ENCODE data around the gene ARFGAP3.
A peak's percentile ranks its signal among the peaks of the same experiment; 100 is the strongest.

Gene ARFGAP3

DNA sequence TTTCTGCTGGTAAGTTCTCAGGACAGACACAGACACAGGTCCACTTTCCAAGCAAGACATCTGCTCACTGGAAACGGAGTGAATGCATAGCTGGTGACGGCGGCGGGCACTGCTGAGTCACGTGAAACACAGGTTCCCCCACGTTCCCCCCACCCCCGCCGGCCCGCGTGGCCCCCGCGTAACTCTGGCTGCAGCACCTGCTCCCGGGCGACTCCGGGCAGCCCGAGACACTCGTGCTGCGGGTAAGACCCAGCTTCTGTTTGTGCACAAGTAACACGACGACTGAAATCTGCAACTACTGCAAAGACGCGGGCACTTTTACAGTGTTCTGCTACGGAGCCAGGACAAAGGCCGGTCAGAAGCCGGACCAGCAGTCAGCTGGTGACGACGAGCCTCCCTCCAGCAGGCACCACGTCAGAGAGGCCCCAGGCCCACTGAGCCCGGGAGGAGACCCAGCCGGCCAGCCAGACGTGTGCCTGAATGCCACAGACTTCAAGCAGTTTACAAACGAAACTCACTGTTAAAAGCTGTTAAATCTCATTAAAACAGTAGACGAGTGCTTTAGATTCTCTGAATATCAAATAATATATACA lies 12.9 kb upstream of the ARFGAP3 start:
- no peak overlapping the region for H3K4me3 ChIP-seq (ENCODE audit: low read depth, low read length)
- no peak for DNase-seq (ENCODE audit: low read depth, low spot score)
- ChIA-PET CTCF (interaction anchor here (1.3 kb wide), 1 partner anchor 10 kb away, joined by 3 read pairs; no protein-coding TSS in a partner anchor), POLR2A (no interaction called here)
- TF ChIP-seq, protein P1, sequence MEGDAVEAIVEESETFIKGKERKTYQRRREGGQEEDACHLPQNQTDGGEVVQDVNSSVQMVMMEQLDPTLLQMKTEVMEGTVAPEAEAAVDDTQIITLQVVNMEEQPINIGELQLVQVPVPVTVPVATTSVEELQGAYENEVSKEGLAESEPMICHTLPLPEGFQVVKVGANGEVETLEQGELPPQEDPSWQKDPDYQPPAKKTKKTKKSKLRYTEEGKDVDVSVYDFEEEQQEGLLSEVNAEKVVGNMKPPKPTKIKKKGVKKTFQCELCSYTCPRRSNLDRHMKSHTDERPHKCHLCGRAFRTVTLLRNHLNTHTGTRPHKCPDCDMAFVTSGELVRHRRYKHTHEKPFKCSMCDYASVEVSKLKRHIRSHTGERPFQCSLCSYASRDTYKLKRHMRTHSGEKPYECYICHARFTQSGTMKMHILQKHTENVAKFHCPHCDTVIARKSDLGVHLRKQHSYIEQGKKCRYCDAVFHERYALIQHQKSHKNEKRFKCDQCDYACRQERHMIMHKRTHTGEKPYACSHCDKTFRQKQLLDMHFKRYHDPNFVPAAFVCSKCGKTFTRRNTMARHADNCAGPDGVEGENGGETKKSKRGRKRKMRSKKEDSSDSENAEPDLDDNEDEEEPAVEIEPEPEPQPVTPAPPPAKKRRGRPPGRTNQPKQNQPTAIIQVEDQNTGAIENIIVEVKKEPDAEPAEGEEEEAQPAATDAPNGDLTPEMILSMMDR (IDR thresholded peaks at IDR 0.05; ENCODE audit: insufficient read depth, low read length, missing control alignments): no peak

DNA sequence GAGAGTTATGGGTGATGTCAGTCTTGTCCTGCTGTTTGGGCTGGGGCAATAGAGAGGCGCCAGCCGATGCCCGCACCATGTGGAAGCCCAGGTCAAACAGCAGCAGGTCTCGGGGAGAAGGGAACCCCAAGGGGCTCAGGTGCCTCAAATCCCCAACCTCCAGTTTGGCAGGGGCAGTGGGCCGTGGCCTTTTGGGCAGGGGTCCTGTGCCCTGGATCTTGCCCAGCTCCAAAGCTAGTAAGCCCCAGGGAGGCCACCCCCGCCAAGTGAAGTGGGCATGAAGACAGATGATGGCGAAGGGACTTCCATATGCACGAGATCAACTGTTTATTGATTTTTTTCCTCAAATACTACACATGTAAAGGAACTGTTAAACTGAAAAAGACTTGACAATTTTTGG lies 12.4 kb upstream of the ARFGAP3 start:
- TF ChIP-seq, protein P1 (IDR thresholded peaks at IDR 0.05; ENCODE audit: insufficient read depth, low read length, missing control alignments): no peak
- ChIA-PET POLR2A (no interaction called here), CTCF (interaction anchor here (0.9 kb wide), 1 partner anchor 11 kb away, joined by 3 read pairs; no protein-coding TSS in a partner anchor)
- H3K4me3 ChIP-seq (ENCODE audit: low read depth, low read length): no peak overlapping the region
- no peak for DNase-seq (ENCODE audit: low read depth, low spot score)

- TF ChIP-seq, protein P1 (IDR thresholded peaks at IDR 0.05; ENCODE audit: insufficient read depth, low read length, missing control alignments): no peak
- no peak for DNase-seq (ENCODE audit: low read depth, low spot score)
- no peak overlapping the region for H3K4me3 ChIP-seq (ENCODE audit: low read depth, low read length)
- POLR2A ChIA-PET: no interaction called here
- CTCF ChIA-PET: interaction anchor here (0.9 to 2.0 kb wide), 3 partner anchors 11 to 138 kb away, joined by 3 to 5 read pairs (median 3); no protein-coding TSS in a partner anchor
These were observed 11.7 kb upstream of the ARFGAP3 start for GRCh38 chr22:42868751-42869251.

DNA sequence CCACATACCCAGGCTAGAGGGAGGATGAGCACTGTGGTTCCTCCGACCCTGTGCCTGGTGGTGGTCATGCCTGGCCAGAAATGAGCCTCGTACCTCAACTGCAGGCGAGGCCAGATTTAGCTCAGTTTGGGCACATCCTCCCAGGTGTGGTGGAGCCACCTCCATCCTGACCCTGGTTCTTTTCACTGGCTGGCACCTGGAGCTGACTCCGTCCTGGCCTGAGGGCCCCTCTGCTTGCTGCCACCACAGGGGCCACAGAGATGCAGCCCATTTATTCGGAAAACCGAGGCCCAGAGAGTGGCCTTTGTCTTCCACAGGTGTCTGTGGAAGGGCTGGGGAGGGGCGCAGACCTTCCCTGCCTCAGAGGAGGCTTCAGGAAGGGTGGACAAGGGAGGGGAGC lies 9.0 kb upstream of the ARFGAP3 start:
- ChIA-PET POLR2A (interaction anchor here (0.6 kb wide), 1 partner anchor 9 kb away, joined by 4 read pairs; the partner anchor contains the start of gene ARFGAP3), CTCF (interaction anchor here (2.1 kb wide), 1 partner anchor 10 kb away, joined by 7 read pairs; the partner anchor contains the start of gene ARFGAP3)
- TF ChIP-seq, protein P1 (IDR thresholded peaks at IDR 0.05; ENCODE audit: insufficient read depth, low read length, missing control alignments): no peak
- H3K4me3 ChIP-seq (ENCODE audit: low read depth, low read length): no peak overlapping the region
- DNase-seq (ENCODE audit: low read depth, low spot score): no peak

DNA sequence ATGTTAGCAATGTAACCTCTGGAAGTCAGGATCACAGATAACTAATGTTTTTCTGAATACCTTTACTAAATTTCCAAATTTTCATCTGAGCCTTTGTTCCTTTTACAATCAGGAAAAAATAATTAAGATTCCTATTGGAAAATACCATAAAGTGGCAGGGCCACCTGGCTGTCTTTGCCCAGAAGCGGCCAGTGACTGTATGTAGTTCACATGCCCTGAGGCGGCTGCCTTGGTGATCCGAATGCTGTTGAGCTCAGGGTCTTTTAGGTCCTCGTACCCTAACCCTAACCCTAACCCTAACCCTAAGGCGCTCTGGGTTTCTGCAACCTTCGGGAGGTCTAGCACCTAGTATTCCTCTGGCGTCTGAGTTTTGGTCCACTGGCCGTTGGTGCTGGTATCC lies 8.5 kb upstream of the ARFGAP3 start:
- ChIA-PET CTCF (interaction anchor here (0.8 kb wide), 1 partner anchor 10 kb away, joined by 3 read pairs; no protein-coding TSS in a partner anchor), POLR2A (interaction anchor here (0.6 kb wide), 1 partner anchor 9 kb away, joined by 4 read pairs; the partner anchor contains the start of gene ARFGAP3)
- TF ChIP-seq, protein P1 (IDR thresholded peaks at IDR 0.05; ENCODE audit: insufficient read depth, low read length, missing control alignments): no peak
- no peak overlapping the region for H3K4me3 ChIP-seq (ENCODE audit: low read depth, low read length)
- no peak for DNase-seq (ENCODE audit: low read depth, low spot score)

DNA sequence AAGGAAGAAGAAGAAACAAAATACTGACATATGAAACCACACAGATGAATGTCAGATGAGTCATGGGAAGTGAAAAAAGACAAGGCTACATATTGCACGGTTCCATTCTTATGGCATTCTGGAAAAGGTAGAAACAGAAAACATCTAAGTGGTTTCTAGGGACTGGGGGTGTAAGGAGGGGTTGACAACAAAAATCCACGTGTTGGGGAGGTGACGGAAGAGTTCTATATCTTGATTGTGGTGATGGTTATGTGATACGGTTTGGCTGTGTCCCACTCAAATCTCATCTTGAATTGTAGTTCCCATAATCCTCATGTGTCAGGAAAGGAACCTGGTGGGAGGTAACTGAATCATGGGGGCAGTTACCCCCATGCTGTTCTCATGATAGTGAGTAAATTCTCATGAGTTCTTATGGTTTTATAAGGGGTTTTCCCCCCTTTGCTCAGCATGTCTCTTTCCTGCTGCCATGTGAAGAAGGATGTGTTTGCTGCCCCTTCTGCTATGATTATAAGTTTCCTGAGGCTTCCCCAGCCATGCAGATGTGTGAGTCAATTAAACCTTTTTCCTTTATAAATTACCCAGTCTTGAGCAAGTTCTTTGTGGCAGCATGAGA lies 6.4 kb upstream of the ARFGAP3 start:
- TF ChIP-seq, protein P1 (IDR thresholded peaks at IDR 0.05; ENCODE audit: insufficient read depth, low read length, missing control alignments): no peak
- ChIA-PET POLR2A (no interaction called here), CTCF (no interaction called here)
- peak; percentile 44 for DNase-seq (ENCODE audit: low read depth, low spot score)
- no peak overlapping the region for H3K4me3 ChIP-seq (ENCODE audit: low read depth, low read length)
